D721Med (cell line): Measurements from ENCODE around the gene LRRC34.

Experiments
- DNase-seq: peaks from one replicate; pipeline ENCODE4 v3.0.0; 2011; ENCODE audit warnings: low spot score; ENCODE audit not compliant: insufficient read length
- FAIRE-seq: peaks from 2 replicates; lab custom pipeline; 2011; peaks lifted over from hg19 to GRCh38; lab: Jason Lieb, UNC
- TF ChIP-seq, protein P1 (sequence below): IDR thresholded peaks from 2 replicates; pipeline ENCODE4 v1.5.1; 2012; ENCODE audit warnings: mild to moderate bottlenecking, control low read depth; ENCODE audit not compliant: insufficient read depth; ENCODE audit errors: missing control alignments

LRRC34 gene

GRCh38 chr3:169792359-169792758 lies 20.3 kb downstream of the LRRC34 start:
- no peak for DNase-seq
- FAIRE-seq, result no peak
- TF ChIP-seq, protein P1, sequence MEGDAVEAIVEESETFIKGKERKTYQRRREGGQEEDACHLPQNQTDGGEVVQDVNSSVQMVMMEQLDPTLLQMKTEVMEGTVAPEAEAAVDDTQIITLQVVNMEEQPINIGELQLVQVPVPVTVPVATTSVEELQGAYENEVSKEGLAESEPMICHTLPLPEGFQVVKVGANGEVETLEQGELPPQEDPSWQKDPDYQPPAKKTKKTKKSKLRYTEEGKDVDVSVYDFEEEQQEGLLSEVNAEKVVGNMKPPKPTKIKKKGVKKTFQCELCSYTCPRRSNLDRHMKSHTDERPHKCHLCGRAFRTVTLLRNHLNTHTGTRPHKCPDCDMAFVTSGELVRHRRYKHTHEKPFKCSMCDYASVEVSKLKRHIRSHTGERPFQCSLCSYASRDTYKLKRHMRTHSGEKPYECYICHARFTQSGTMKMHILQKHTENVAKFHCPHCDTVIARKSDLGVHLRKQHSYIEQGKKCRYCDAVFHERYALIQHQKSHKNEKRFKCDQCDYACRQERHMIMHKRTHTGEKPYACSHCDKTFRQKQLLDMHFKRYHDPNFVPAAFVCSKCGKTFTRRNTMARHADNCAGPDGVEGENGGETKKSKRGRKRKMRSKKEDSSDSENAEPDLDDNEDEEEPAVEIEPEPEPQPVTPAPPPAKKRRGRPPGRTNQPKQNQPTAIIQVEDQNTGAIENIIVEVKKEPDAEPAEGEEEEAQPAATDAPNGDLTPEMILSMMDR, result no peak

DNA sequence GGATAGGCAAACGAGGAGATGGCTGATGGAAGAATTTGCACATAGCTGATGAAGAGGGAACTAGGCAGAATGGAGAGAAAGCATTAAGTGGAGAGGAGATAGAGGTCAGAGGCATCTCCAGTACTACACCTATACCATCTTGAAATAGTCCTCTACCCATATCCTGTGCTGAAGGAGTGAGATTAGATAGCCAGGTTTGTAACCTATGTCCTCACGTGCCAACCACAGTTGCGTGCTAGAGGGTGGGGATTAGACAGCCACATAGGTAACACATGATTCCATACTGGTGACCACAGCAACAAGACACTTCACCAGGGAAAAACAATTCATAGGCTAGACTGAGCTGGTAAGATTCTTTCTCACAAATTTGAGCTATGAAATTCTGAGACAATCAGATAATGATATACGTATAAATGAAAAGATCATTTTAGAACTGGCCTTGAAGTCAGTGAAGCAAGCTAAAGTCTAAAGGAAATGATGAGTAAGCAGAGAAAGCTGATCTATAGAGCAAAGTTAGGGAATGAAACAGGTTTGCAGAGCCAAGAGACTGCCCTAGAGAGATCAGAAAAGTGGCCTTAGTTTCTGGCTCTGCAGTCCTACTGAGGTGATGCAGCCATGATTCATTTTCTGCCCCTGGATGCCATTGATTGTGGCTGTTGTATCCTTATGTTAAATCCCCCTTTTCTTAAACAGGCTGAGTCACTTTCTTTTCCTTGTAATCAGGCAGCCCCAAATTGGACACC lies 21.8 kb downstream of the LRRC34 start:
- FAIRE-seq, result no peak
- TF ChIP-seq, protein P1, result no peak
- no peak for DNase-seq

DNA sequence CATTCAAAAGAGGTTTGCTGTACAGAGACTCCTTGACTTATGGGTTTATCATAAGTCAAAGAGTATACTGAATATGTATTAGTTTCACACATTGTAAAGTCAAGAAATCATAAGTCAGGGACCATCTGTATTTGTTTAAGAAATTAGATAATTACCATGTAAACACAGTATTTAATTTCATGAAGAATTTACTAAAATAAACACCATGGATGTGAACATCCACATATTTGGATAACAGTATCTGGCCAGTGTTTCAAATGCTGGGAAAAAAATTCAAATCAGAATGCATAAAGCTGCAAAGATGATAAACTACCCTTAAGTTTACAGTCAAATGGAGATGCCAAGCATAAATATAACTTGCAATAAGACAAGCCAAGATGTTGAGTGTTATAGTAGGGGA lies 22.5 kb downstream of the LRRC34 start:
- DNase-seq (no peak), FAIRE-seq (no peak)
- TF ChIP-seq, protein P1, result no peak

DNA sequence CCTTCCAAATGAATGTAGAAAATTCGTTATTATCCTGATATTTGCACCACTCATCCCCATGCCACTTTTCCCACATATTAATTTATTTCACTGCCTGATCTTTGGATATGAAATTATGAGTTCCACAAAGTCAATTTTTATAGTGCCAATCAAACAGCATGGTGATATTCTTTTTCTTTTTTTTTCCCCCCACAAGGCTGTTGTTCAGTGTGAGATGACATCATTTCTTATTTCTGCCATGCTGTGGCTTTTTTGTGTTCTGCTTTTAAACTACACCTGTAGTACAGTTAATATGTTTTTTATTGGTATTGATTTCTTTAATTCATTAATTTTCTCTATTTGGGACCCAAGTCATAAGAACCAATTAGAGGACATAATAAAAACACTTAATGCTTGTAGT lies 24.9 kb downstream of the LRRC34 start:
- TF ChIP-seq, protein P1, result no peak
- no peak for FAIRE-seq
- DNase-seq, result no peak

DNA sequence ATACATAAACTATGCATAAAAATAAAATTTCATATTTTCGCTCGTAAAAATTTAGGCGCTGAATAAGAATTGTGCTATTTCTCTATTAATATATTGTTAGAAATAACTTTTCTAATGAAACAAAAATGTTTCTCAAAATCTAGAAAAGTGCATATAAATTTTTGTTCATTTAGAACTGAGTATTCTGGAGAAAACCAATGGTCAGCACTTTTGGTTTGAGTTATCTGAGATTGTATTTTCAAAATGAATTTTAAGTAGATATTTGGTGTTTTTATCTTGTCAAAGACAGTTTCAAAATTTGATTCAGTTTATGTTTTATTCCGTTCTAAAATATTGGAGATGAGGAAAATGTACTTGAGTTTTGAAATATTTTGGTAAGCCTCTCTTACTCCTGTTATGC lies 25.6 kb downstream of the LRRC34 start:
- no peak for DNase-seq
- TF ChIP-seq, protein P1, result no peak
- no peak for FAIRE-seq

- TF ChIP-seq, protein P1, result no peak
- FAIRE-seq, result no peak
- no peak for DNase-seq
These were observed 31.4 kb downstream of the LRRC34 start for GRCh38 chr3:169781209-169781855.

GRCh38 chr3:169780742-169781141 lies 32.0 kb downstream of the LRRC34 start:
- TF ChIP-seq, protein P1, result no peak
- FAIRE-seq, result no peak
- no peak for DNase-seq
